Cerebellar cortex (tissue), 1 donor: ENCODE measurements around the gene LRRC30.
"Not testable (repeated sequence)": the region's sequence is repeated elsewhere in the genome, so short reads cannot be mapped to it uniquely, and the experiment has no call there.

Experiments used
- DNase-seq: peaks from one replicate; pipeline ENCODE4 v3.0.0-alpha.2; 2015; ENCODE audit warnings: low spot score

Gene LRRC30

GRCh38 chr18:7230626-7231349 lies at the start of gene LRRC30:
Gene LRRC30 (plus strand): TSS chr18:7231089. CDS start chr18:7231139, 50 bp downstream.
- DNase-seq, result no peak

GRCh38 chr18:7185701-7186100 lies 45.2 kb upstream of the LRRC30 start:
- no peak for DNase-seq

- no peak for DNase-seq
Observed at GRCh38 chr18:7190547-7191156, 40.2 kb upstream of the LRRC30 start.

DNA sequence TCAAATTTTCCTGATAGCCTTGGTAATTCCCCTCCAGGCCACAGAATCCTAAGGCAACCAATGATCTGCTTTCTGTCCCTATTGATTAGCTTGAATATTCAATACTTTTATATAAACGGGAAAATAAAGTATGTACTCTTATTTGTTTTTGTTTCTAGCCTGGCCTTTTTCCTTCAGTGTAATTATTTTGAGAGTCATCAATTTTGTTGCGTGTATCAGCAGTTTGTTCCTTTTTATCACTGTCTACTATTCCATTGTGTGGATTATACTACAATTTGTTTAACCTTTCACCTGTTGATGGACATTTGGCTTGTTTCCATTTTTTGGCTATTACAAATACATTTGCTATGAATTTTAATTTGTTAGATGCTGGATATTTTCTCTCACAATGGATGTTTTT lies 39.2 kb upstream of the LRRC30 start:
- no peak for DNase-seq

DNA sequence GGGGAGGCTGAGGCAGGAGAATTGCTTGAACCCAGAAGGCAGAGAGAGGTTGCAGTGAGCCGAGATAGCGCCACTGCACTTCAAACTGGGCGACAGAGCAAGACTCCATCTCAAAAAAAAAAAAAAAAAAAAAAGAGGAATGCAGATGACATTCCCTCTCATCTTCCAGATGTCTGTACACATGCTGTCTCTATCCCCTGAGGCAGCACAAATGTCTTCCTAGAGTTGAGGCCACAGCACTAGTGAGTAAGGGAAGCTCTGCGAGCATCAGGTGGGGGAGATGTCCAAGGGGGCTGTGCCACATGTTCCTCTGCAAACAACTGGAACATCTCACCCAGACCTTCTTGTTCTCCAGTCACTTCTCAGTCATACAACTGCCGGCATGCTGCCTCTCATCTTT lies 35.6 kb upstream of the LRRC30 start:
- DNase-seq, result no peak

DNA sequence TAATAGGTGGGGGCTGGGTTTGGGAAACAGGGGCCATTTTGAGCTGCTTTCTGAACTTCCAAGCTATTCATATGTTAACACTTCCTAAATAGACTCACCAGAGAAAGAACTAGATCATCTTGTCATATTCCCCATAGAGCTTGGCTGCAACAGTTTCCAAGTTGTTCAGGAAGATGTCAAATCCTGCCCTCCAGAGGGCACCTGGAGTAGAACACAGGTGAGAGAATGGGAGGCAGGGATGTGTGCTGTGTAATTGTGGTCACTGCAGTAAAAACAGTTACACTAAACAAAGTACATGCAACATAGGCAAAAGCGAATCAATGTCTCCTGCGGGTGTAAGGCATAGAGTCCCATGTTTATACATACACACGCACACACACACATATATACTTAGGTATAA lies 34.5 kb upstream of the LRRC30 start:
- DNase-seq, result no peak

DNA sequence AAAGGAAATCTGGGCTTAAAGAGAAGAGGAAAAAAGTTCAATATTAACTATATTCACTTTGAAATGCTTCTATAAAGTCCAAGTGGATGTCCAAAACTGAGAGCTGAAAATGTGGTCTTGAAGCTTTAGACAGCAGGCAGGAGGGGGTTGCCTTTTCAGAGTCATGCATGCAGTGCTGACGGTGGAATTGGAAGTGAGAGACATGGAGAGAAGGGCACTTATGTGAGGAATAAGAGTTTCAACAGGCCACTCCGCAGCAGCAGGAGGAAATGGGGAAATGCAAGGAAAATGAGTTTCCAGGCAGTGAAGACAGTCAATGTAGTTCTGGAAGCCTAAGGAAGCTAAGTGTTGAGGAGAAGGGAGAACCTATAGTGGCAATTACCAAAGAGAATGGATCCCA lies 33.0 kb upstream of the LRRC30 start:
- no peak for DNase-seq

GRCh38 chr18:7198326-7198725 lies 32.6 kb upstream of the LRRC30 start:
- no peak for DNase-seq

GRCh38 chr18:7201096-7201495 lies 29.8 kb upstream of the LRRC30 start:
- DNase-seq, result no peak

DNA sequence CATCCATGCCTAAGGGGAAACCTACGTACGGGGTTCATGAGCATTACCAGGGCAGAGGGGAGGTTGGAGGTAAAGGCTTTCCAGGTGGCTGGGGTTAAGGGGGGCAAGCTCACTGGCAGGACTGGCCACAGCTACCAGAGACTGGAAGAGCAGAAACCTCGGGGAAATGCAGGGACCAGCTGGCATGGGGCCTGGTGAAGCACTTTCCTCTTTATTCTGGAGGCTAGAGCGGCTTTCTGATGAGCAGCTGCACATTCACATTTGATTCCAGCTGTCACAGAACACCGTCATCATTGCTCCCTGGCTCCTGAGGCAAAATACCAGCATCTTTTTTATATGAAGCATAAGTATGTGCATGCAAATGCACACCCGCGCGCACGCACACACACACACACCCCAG lies 28.7 kb upstream of the LRRC30 start:
- no peak for DNase-seq

- not testable (repeated sequence) for DNase-seq
Observed at GRCh38 chr18:7203601-7204000, 27.3 kb upstream of the LRRC30 start.

GRCh38 chr18:7205346-7205745 lies 25.5 kb upstream of the LRRC30 start:
- no peak for DNase-seq

GRCh38 chr18:7206217-7206616 lies 24.7 kb upstream of the LRRC30 start:
- DNase-seq, result no peak

DNA sequence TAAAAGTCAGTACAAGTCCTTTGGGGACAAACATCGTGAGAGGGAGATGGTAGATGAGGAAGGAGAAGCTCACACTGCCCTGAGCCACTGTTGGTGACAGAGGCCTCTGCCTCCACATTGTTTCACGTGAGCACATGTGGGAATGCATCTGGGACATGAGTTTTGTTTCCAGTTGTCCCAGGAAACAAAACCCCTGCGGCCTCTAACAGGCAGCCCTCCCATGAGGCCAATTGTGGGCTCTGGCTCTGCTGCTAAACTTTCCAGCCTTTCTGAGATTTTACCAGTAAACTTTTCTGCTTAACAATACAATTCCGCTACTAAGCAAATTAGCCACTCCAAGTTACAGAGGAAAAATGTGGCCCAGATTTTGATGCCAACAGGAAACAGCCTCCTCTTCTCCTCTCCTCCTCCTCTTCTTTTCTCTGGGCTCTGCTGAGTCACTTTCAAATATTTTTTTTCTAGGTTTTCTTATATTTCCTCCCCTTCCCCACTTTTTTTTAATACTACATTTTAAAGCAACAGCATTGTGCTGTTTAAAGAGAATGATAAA lies 23.4 kb upstream of the LRRC30 start:
- DNase-seq, result no peak

DNA sequence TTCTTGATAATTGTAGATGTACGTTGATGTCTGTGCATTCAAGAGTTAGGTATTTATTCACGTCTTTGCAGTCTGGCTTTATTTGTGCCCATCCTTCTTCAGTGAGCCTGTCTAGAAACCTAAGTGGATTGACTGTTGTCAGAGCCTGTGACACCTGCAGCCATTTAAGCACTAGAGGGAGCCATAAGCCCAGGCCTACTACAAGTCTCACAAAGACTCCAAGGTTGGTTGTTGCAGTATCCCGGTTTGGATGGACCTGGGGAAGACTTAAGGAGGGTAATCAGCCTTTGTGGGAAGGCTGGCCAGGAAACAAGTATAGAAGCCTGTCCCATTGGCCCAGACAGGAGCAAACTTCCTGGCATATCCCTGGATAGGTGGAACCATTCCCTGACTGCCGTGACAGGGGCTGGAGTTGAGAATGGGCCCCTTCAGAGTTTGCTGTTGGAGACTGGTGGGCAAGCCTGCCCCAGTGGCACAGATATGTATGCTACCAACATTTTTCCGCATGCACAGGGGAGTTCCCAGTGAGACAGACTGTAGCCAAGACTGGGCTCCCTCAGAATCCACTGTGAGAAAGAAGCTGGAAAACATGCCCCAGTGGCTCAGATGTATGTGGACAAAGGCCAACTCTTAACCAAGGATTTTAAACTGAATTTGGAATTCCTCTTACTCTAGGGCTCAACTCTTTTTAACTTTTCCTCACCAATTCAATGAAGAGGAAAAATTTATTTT lies 9.3 kb upstream of the LRRC30 start:
- DNase-seq, result peak; percentile 5

GRCh38 chr18:7224198-7224597 lies 6.7 kb upstream of the LRRC30 start:
- no peak for DNase-seq

DNA sequence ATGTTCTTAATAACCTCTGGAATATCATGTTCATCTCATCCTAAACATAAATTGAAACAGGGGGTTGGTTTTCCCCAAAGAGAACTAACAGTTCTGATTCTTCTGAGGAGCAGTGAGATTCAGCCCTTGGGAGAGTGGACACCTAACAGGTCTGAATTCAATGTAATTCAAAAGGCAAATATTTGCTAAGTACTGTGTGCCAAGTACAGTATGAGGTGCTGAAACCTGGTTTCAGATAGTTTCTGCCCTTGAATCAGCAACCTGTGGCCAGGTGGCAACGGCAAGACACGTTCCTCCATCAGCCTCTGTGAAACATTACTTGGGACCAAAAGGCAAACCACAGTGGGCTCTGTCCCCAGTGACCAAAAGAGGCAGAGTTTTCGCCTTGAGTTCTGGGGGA lies 1.3 kb downstream of the LRRC30 start:
- no peak for DNase-seq

- no peak for DNase-seq
Observed at GRCh38 chr18:7233134-7233810, 2.4 kb downstream of the LRRC30 start.

DNA sequence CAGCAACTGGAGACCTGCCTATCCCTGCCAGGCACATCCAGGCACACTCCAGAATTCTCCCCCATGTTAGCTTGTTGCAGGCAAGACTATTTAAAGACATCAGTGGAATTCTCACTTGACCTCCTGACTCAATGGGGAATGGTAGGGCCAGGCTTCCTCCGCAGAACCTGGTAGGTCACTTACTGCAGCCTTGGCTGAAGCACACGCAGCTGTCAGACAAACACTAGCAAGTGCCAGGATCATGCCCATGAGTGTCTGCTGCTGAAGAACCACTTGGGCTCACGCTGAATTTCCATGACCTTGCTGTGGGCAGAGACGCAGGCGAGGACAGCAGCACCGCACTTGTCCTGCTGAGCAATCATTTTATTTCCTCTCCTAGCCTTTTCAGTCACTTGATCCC lies 3.2 kb downstream of the LRRC30 start:
- DNase-seq, result no peak

GRCh38 chr18:7234956-7235355 lies 4.1 kb downstream of the LRRC30 start:
- DNase-seq, result no peak

GRCh38 chr18:7236072-7236471 lies 5.2 kb downstream of the LRRC30 start:
- DNase-seq, result no peak

DNA sequence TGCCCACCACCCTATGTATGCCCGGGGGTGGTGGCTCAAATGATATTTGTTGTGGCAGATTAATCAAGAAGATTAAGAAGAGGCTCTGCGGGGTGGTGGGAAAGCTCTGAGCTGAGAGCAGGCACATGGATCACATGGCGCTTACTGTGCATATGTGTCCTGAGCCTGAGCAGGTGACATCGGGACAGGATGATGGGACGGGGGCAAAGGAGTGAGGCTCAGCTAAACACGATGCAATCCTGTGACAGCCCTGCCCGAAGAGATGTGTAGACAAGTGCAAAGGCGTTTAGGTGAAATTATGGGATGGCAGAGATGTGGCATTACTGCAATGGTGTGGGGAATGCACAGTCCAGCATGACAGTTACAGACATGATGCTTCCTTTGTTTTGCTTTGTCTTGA lies 6.0 kb downstream of the LRRC30 start:
- DNase-seq, result no peak
